Middle frontal gyrus (tissue), 1 donor: ENCODE results near the gene DLK1.

ENCODE experiments used
- DNase-seq: peaks from one replicate; pipeline ENCODE4 v3.0.0-alpha.2; 2015; ENCODE audit warnings: low spot score; ENCODE audit errors: extremely low spot score

DLK1 gene

GRCh38 chr14:100714258-100714892 lies 12.3 kb upstream of the DLK1 start:
- DNase-seq, result no peak

- no peak for DNase-seq
Measured at GRCh38 chr14:100715332-100715731, 11.4 kb upstream of the DLK1 start.

- DNase-seq, result no peak
Measured at GRCh38 chr14:100715803-100716202, 10.9 kb upstream of the DLK1 start.

- DNase-seq, result no peak
Measured at GRCh38 chr14:100717386-100717785, 9.3 kb upstream of the DLK1 start.

DNA sequence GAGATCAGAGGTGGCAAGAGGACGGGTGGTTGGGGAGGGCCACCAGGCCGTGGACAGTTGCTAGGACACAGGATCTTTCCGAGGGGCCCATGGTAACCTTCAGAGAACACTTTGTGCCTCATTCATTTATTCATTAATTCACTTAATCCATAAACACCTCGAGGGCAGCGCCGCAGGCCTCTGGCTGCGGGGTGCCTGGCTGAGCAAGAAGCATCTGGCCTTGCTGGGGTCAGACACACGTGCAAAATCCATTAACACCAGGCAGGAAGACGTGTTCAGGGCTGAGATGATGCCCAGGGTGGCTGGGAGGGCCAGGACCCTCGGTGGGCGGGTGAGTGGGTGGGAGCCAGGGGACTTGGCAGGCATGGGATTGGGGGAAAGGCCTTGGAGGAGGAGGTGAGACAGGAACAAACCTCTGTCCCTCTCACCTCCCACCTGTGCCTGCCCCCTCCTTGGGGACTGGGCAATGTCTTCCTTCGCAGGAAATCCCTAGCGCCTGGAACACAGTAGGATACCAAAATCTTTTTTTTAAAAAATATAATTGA lies 6.6 kb upstream of the DLK1 start:
- no peak for DNase-seq

- DNase-seq, result no peak
Measured at GRCh38 chr14:100721568-100721967, 5.1 kb upstream of the DLK1 start.

DNA sequence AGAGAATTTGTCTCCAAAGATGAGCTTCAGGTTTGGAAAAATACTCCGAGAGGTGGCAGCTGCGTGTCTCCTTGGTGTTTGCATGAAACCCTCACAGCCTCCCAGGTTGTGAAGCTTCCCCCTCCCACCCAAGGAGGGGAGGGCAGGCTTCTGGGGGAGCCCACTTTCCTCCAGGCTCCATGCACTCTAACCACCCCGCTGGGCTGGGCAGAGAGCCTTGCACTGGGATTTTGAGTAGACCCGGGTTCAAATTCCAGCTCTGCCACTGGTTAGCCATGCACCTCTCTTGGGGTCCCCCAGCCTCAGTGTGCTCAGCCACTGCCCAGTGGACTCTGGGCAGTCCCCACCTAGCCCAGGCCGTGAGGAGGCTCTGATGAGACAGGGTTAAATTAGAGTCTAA lies 4.3 kb upstream of the DLK1 start:
- no peak for DNase-seq

DNA sequence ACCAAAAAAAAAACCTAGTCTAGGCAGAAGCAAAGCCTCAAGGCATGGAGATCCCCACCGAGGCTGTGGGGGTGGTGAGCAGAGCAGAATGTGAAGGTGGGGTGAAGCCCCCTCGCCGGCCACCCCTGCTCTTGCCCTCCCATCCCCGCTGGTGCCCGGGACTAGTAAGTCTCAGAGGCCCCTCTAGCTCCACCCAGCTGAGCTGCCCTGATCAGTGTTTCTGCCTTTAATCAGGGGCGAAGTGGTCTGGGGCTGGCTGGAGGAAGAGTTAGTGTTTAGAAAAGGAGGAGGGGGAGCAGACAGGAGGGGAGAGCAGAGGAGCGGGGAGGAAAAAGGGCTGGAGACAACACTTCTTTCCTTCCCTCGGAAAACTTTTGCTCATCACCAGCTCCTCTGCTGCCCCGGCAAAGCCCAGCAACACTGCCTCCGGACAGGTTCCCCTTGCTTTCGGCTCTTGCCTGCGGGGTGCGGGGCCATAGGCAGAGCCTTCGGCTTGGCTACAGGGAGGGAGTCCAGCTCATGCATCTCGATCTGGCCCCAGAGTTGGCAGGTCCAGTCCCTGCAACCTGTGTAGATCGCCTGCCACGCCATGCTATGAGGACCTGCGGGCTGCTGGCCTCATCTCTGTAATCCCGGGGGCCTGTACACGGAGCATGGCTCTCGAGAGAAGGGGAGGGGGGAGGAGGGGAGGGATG lies 3.4 kb upstream of the DLK1 start:
- DNase-seq, result no peak

DNA sequence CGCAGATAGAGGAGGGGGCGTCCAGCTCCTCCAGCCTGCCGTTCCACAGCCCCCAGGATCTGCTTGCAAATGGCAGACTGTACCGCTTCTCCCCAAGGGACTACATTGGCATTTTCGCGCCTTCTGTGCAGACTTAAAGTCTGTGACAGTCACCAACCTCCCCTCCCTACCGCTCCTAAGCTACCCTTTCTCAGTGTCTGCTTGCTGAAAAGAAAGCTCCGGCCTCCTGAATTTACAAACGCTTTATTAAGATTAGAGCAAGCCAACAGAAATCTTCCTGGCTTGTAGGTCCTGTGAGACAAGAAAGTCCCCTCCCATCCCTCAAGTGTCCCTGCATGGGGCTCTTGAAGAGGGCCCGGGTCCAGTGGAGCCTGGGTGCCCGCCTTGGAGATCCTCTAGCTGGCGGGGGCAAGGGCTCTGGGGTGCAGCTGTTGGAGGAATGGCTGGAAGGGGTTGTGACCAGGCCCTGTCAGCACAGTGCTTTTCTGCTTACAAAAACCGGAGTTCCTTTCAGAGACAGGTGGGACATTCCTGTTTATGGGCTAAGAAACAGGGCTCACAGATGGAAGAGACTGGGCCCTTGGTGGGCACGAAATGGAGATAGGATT lies 2.8 kb upstream of the DLK1 start:
- DNase-seq, result no peak

DNA sequence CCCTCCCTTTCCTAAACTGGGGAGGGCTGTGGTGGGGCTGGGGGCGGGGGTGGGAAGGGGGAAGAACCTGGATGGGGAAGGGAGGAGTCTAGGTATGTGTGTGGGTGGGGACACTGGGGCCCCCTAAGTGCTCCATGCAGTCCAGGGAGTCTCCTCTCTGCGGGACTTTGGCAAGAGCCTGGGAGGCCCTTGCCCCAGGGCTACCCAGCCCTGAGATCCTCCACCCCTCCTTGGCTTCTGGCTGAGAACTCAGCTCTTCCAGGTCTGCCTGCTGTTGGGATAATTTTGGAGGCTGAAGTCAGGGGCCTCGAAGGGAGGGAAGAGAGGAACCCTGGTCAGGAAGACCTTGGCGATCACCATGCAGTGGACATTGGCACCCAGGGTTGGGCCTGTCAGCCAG lies 2.2 kb upstream of the DLK1 start:
- DNase-seq, result no peak

- DNase-seq, result no peak
Measured at GRCh38 chr14:100725587-100726387, 905 bp upstream of the DLK1 start.

DNA sequence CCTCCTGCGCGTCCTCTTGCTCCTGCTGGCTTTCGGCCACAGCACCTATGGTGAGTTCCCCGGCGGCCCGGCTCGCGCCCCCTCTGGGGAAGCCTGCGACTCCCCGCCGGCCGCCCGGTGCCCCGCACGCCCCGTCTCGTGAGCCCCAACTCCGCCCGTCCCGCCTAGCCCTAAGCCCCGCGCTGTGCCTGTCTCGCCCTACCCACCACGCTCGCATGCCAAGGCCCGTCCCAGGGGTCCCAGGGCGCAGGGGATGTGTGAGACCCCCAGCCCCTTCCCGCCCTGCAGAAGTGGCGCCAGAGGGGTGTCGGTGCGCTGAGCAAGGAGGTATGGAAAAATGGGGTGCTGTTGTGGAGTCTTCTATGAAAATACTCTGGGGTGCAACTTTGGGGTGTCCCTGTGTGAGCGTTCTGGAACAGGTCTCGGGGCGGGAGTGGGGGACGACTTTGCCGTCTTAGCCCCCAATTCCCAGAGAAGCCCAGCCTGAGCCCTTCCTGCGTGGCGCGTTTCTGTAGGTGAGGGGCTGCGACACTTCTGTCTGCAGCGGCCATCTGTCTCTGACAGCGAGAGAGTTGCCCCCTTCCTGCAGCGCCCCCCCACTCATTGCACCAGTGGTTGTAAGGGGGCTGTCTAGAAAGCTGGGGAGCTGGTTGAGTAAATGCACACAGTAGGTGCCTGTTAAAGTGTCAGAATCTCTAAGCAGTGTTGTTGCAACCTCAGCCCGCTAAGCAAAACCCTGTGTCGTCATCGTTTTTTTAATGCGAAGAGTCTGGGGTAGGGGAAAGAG lies 587 bp downstream of the DLK1 start:
- DNase-seq, result no peak

DNA sequence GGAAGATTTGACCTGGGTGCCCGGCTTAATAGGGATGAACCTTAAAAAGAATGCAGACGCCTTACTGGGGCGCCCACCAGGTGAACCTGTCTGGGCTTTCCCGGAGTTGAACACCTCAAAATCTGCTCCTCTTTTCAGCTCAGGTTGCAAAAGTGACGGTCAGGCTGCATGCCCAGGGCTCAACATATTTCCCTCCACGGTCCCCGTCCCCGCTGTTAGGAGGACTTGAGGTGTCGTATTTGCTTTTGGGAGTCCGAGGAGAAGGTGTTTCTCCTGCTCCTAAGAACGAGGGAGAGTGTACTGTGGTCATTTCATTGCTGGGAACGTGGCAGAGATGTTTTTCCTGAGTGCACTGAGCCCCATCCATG lies 1.2 kb downstream of the DLK1 start:
- DNase-seq, result no peak

DNA sequence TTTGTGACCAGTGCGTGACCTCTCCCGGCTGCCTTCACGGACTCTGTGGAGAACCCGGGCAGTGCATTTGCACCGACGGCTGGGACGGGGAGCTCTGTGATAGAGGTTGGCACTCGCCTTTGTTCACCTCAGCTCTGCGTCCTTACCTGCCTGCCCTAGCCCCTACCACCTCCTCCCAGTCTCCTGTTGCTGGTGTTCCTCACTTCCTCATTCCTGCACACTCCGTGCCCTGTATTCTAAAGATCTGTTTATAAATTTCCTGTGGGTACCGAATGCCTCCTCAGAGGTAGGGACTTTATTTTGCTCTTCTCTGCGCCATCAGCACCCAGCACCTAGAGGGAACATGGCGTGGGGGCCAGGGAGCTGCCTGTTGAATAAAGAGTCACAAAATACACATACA lies 2.3 kb downstream of the DLK1 start:
- DNase-seq, result no peak

DNA sequence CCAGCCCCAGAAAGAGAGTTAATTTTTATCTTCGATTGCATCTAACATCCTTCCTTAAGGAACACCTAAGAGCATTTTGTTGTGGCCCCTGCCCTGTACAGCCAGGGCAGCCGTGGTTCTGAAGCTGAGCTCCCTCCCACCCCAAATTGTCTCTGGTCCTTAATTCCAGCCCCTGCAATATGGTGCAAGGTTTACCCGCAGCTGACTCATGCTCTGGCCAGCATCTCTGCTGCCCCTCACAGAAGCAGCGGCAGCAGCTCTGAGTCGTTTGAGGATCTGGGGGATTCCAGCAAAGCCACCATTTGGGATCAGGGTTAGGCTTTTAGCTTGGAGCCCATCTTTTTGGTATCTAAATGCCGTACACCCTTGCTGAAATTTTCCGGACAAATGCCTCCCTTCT lies 3.3 kb downstream of the DLK1 start:
- no peak for DNase-seq

GRCh38 chr14:100730581-100730980 lies 3.9 kb downstream of the DLK1 start:
- no peak for DNase-seq

DNA sequence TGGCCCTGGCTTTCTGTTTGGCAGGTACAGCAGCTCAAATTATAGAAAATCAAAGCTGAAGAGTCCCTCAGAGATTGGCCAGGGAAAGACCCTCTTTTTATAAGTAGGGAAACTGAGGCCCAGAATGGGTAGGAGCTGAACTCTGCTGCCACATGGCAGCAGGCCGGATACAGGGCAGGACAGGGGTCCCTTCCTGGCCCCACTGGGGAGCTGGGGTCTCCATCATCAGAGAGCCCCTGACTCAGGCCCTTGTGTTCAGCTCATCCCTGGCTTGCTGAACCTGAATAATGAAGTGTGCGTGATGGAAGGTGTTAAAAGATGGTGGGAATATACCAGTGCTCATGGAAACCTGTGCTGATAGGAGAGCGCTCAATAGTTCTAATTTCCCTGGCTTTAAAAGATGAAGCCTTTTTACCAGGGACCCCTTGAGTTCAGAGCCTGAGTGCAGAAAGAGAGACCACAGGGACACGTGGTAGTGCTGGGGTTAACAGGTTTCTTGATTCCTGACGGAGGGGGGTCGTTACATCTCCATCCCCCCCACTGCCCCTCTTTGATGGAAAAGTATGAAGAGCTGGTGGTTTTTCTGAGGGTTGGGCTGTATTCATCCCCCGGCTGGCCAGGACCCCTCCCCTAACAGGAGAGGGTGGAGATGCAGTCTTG lies 4.4 kb downstream of the DLK1 start:
- no peak for DNase-seq

DNA sequence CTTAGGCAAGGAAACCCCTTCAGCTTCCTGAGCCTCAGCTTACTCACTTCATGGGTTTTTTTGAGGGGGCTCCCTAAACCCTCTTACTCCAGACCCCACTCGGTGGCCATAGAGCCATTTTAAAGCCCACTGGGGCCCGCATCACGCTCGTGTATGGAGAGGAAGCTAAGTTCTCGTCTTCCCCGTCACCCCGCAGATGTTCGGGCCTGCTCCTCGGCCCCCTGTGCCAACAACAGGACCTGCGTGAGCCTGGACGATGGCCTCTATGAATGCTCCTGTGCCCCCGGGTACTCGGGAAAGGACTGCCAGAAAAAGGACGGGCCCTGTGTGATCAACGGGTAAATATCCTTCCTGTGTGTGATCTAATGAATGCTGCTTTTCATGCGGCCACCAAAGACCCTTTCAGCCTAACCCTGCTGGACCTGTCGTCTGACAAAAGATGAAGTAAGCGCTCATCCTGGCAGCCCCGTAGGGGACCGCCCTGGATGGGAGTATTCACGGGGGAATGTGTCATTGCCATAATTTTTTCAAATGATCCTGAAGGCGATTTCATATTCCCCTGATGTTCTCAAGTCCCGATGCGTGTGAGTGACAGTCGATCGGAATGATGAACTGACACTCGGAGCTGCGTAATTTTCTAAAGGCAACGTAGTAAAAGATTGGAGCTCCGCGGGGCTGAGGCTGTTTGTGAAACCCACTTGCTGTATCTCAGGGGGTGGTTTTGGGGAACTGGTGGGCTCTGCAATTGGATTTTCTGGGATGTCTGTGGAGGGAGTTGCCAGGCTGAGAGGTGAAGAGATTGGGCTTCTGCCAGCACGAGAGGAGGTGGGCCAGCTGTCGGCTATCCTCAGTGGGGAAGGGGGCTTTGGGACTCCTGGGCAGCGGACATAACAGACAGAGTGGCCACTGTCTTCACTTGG lies 5.4 kb downstream of the DLK1 start:
- DNase-seq, result no peak

DNA sequence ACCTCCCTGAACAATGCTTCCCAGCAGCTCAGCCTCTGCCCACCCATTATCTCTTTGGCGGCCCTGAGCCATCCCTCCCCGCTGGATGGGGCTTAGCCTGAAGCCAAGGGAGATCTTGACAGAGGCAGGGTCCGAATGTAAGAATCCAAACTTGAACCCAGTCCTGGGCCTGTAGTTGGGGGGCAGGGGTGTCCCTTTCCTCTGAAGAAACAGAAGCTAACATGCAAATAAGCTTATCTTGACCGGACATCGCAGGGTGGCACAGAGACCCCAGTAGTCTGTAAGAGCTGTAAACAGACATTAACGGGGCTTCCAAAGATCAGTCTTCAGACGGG lies 6.0 kb downstream of the DLK1 start:
- no peak for DNase-seq
